K562 (cell line): ENCODE data around the gene CSF1. TPM values are rescaled to one million over a fixed set of nuclear protein-coding genes. Genes with fewer than 3 reads are reported as not detected.

ENCODE experiments used
- CEBPG ChIP-seq, 3 experiments: fragments of 200-800 bp in 1 of 3; sonication (Bioruptor generic) in 1 of 3; sonication (generic) in 1 of 3; formaldehyde crosslinking in 1 of 3; IDR thresholded peaks in 2 of 3; conservative IDR thresholded peaks in 1 of 3; 2 replicates each; pipeline versions ENCODE4 v1.6.1 to v1.8.0; 2016 to 2022; ENCODE audit warnings: missing compliant biosample characterization in 2 of 3, missing genetic modification characterization in 2 of 3, mild to moderate bottlenecking in 1 of 3, missing genetic modification reagents in 1 of 3
- CREM ChIP-seq: IDR thresholded peaks from 2 replicates; pipeline ENCODE4 v1.6.1; 2014; ENCODE audit warnings: antibody characterized with exemption, low read depth
- CSDE1 ChIP-seq, 2 experiments: fragments of 450-650 bp; IDR thresholded peaks; 2 replicates each; pipeline ENCODE4 v1.6.1; 2016; ENCODE audit warnings: mild to moderate bottlenecking in 1 of 2
- DACH1 ChIP-seq: fragments of 450-650 bp; IDR thresholded peaks from 2 replicates; pipeline ENCODE4 v1.6.1; 2018; ENCODE audit not compliant: partially characterized antibody
- ELF2 ChIP-seq: fragments of 250-450 bp; sonication (Bioruptor Pico); IDR thresholded peaks from 2 replicates; pipeline ENCODE4 v1.5.0; 2021; ENCODE audit warnings: mild to moderate bottlenecking
- MEF2A ChIP-seq: IDR thresholded peaks from 2 replicates; pipeline ENCODE4 v1.6.1; 2011; ENCODE audit warnings: low read depth, mild to moderate bottlenecking, low read length, moderate library complexity; ENCODE audit not compliant: control insufficient read depth
- NR2C2 ChIP-seq, 2 experiments: fragments of 200-800 bp in 1 of 2; sonication (Bioruptor generic) in 1 of 2; sonication (generic) in 1 of 2; formaldehyde crosslinking in 1 of 2; IDR thresholded peaks; 2 replicates each; pipeline versions ENCODE4 v1.6.1 to v1.8.0; 2016 to 2022; ENCODE audit warnings: mild to moderate bottlenecking in 1 of 2, missing compliant biosample characterization in 1 of 2, missing genetic modification characterization in 1 of 2, missing genetic modification reagents in 1 of 2
- POLR2AphosphoS2 ChIP-seq: IDR thresholded peaks from 2 replicates; pipeline ENCODE4 v1.6.1; 2012; ENCODE audit warnings: low read length, improper control_type of control experiment
- THRAP3 ChIP-seq: fragments of 450-650 bp; IDR thresholded peaks from 2 replicates; pipeline ENCODE4 v1.6.1; 2016; ENCODE audit warnings: mild to moderate bottlenecking, inconsistent platforms, borderline replicate concordance
- polyA plus RNA-seq, 8 experiments: library from polyadenylated mRNA; depleted of rRNA in 4 of 8; stranded (reverse) in 5 of 8; unstranded in 3 of 8; fragments of >200 nt; fragmentation: Nextera tagmentation in 2 of 8; fragmentation: Illumina TruSeq in 1 of 8; extraction: Ambion mirVana in 2 of 8; extraction: Trizol in 1 of 8; gene quantifications; 2 replicates each; pipeline versions ENCODE4 v1.2.1 to v1.2.3, GENCODE V29; 2011 to 2014; ENCODE audit warnings: inconsistent platforms in 1 of 8, missing spikeins in 1 of 8
- total RNA-seq, 7 experiments: library from RNA; depleted of rRNA in 6 of 7; stranded (reverse); fragments of >200 nt in 6 of 7; fragmentation: Illumina TruSeq in 2 of 7; extraction: Trizol in 2 of 7; gene quantifications; 2 replicates each; pipeline versions ENCODE4 v1.2.1 to v1.2.3, GENCODE V29; 2011 to 2021; ENCODE audit warnings: low replicate concordance in 1 of 7
- TF ChIP-seq, protein P1 (sequence below): fragments of 450-650 bp; formaldehyde crosslinking; IDR thresholded peaks from 2 replicates; pipeline ENCODE4 v1.4.0; 2020; ENCODE audit warnings: mild to moderate bottlenecking, moderate library complexity
- TF ChIP-seq, protein P2 (sequence below), 2 experiments: IDR thresholded peaks in 1 of 2; conservative IDR thresholded peaks in 1 of 2; 2 replicates each; pipeline ENCODE4 v1.6.1; 2016; ENCODE audit warnings: low read depth in 2 of 2, mild to moderate bottlenecking in 1 of 2, missing compliant biosample characterization in 1 of 2, missing genetic modification characterization in 1 of 2, moderate library complexity in 1 of 2
- TF ChIP-seq, protein P3 (sequence below): sonication (generic); formaldehyde crosslinking; IDR thresholded peaks from 2 replicates; pipeline ENCODE4 v1.8.0; 2022; ENCODE audit warnings: mild to moderate bottlenecking, missing genetic modification reagents, borderline replicate concordance
- TF ChIP-seq, protein P4 (sequence below): IDR thresholded peaks from 3 replicates; pipeline ENCODE4 v1.6.1; 2011; ENCODE audit warnings: borderline replicate concordance, mild to moderate bottlenecking, moderate library complexity; ENCODE audit not compliant: insufficient read length; ENCODE audit errors: extremely low read depth

CSF1 gene
- total and polyA plus RNA-seq, 9 of the 15 experiments (the other 6 are each of a cell fraction or from before 2014, with no cell fraction given) = 0.18 to 11.8 (median 2.8) TPM

DNA sequence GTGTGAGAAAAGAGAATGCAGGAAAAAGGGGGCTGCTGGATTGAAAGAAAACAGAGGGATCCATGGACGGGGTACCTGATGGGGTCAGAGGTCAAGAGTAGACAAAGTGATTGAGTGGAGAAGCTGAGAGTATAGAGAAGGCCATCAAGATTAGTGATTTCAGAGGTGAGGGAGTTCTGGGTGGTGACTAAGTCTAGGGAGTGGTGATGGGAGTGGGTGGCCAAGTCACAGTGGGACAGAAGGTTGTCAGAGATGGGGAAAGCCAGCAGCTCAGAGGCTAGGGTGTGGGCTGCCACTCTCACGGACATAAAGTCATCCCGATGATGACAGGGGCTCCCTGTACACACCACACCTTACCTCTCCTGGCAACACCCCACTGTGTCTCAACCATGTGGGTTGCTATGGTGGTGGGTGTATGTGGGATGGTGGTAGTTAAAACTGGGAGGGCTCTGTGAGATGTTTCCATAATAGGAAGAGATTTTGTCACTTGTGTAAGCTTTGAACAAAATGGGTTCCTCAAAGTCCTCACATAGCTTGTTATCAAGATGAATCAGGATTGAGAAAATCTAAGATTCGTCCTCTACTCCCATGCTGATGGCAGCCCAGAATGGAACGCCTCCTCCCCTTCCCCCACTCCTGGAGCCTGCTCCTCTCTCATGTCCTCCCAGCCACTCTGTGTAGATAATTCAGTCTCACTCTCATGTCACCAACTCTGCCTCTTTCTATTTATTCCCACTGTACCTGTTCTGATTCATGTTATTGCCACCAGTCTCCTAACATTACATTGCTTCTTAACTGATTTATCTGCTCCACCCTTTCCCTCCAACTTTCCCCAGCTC, 20.3 kb upstream of the CSF1 start (continued):
- TF ChIP-seq, protein P1, sequence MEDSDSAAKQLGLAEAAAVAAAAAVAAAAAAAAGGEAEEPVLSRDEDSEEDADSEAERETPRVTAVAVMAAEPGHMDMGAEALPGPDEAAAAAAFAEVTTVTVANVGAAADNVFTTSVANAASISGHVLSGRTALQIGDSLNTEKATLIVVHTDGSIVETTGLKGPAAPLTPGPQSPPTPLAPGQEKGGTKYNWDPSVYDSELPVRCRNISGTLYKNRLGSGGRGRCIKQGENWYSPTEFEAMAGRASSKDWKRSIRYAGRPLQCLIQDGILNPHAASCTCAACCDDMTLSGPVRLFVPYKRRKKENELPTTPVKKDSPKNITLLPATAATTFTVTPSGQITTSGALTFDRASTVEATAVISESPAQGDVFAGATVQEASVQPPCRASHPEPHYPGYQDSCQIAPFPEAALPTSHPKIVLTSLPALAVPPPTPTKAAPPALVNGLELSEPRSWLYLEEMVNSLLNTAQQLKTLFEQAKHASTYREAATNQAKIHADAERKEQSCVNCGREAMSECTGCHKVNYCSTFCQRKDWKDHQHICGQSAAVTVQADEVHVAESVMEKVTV = no peak
- TF ChIP-seq POLR2AphosphoS2 (no peak), ELF2 (CRISPR knock-in tag) (no peak), DACH1 (peak; percentile 54), NR2C2 (CRISPR knock-in tag; IDR thresholded peaks at IDR 0.05) (no peak), NR2C2 (tag; IDR thresholded peaks at IDR 0.05) (peak; percentile 77), CSDE1 (IDR thresholded peaks at IDR 0.05) (no peak), CEBPG (CRISPR knock-in tag; IDR thresholded peaks at IDR 0.05) (no peak), CEBPG (tag; conservative IDR thresholded peaks at IDR 0.05 in 1 of 2, IDR thresholded peaks at IDR 0.05 in 1 of 2) (0 out of 4 replicates have a peak, but pooled peaks of 1 of the 2 experiments have one; percentile 9), MEF2A (no peak), THRAP3 (no peak), CREM (peak; percentile 40; the same call in 1 of the 2 replicates)
- TF ChIP-seq, protein P2, sequence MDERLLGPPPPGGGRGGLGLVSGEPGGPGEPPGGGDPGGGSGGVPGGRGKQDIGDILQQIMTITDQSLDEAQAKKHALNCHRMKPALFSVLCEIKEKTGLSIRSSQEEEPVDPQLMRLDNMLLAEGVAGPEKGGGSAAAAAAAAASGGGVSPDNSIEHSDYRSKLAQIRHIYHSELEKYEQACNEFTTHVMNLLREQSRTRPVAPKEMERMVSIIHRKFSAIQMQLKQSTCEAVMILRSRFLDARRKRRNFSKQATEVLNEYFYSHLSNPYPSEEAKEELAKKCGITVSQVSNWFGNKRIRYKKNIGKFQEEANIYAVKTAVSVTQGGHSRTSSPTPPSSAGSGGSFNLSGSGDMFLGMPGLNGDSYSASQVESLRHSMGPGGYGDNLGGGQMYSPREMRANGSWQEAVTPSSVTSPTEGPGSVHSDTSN (CRISPR knock-in tag; IDR thresholded peaks at IDR 0.05; ENCODE audit: low read depth) = no peak
- TF ChIP-seq, protein P2 (tag; conservative IDR thresholded peaks at IDR 0.05; ENCODE audit: low read depth) = peak; percentile 5; the same call in 1 of the 2 replicates
- TF ChIP-seq, protein P3, sequence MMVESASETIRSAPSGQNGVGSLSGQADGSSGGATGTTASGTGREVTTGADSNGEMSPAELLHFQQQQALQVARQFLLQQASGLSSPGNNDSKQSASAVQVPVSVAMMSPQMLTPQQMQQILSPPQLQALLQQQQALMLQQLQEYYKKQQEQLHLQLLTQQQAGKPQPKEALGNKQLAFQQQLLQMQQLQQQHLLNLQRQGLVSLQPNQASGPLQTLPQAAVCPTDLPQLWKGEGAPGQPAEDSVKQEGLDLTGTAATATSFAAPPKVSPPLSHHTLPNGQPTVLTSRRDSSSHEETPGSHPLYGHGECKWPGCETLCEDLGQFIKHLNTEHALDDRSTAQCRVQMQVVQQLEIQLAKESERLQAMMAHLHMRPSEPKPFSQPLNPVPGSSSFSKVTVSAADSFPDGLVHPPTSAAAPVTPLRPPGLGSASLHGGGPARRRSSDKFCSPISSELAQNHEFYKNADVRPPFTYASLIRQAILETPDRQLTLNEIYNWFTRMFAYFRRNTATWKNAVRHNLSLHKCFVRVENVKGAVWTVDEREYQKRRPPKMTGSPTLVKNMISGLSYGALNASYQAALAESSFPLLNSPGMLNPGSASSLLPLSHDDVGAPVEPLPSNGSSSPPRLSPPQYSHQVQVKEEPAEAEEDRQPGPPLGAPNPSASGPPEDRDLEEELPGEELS = no peak
- TF ChIP-seq, protein P4, sequence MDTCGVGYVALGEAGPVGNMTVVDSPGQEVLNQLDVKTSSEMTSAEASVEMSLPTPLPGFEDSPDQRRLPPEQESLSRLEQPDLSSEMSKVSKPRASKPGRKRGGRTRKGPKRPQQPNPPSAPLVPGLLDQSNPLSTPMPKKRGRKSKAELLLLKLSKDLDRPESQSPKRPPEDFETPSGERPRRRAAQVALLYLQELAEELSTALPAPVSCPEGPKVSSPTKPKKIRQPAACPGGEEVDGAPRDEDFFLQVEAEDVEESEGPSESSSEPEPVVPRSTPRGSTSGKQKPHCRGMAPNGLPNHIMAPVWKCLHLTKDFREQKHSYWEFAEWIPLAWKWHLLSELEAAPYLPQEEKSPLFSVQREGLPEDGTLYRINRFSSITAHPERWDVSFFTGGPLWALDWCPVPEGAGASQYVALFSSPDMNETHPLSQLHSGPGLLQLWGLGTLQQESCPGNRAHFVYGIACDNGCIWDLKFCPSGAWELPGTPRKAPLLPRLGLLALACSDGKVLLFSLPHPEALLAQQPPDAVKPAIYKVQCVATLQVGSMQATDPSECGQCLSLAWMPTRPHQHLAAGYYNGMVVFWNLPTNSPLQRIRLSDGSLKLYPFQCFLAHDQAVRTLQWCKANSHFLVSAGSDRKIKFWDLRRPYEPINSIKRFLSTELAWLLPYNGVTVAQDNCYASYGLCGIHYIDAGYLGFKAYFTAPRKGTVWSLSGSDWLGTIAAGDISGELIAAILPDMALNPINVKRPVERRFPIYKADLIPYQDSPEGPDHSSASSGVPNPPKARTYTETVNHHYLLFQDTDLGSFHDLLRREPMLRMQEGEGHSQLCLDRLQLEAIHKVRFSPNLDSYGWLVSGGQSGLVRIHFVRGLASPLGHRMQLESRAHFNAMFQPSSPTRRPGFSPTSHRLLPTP = no peak
